ENCODE measurements around the gene CFAP61. TPM values are rescaled to one million over a fixed set of nuclear protein-coding genes. Genes with fewer than 3 reads are reported as not detected.

The CFAP61 gene
- total and polyA plus RNA-seq, 7 donors: 8.3 to 59.4 (median 24.5) TPM

DNA sequence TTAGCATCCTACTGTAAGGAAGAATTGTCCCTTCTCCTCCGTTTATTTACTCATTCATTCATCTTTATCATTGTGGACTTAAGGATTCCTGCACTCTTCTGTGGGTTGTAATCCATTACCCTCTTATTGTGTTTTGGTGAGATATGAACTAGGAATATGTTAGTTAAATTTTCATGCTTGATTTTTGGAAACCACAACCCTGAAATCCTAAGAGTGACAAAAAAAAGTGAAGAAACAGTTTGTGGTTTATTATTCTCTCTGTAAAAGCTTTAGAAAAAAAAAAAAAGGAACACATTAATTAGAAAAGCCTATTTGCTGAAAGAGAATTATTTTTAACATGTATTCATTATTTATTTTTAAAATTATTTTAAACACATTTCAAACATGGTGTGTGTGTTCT is 278.8 kb downstream of the CFAP61 start:
- no peaks in the 10 kb centered on the region for H3K4me1 ChIP-seq
- no peak overlapping the region for H3K4me3 ChIP-seq
- H3K27ac ChIP-seq: no peak overlapping the region
- WGBS, 3 donors: 65 to 75% (median 71%) methylated on average over 1 of the region's 1 CpG
- intact Hi-C loops (cut with DNase I): no loop called here
- no peak for DNase-seq
- TF ChIP-seq, protein P1, sequence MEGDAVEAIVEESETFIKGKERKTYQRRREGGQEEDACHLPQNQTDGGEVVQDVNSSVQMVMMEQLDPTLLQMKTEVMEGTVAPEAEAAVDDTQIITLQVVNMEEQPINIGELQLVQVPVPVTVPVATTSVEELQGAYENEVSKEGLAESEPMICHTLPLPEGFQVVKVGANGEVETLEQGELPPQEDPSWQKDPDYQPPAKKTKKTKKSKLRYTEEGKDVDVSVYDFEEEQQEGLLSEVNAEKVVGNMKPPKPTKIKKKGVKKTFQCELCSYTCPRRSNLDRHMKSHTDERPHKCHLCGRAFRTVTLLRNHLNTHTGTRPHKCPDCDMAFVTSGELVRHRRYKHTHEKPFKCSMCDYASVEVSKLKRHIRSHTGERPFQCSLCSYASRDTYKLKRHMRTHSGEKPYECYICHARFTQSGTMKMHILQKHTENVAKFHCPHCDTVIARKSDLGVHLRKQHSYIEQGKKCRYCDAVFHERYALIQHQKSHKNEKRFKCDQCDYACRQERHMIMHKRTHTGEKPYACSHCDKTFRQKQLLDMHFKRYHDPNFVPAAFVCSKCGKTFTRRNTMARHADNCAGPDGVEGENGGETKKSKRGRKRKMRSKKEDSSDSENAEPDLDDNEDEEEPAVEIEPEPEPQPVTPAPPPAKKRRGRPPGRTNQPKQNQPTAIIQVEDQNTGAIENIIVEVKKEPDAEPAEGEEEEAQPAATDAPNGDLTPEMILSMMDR (IDR thresholded peaks at IDR 0.05): no peak
- H3K27me3 ChIP-seq (ENCODE audit: insufficient read depth in 3 of 3, low read length in 2 of 3): no peaks in the 10 kb centered on the region
- no peaks in the 10 kb centered on the region for H3K9me3 ChIP-seq
- ATAC-seq: no peak
- H3K36me3 ChIP-seq (ENCODE audit: insufficient read depth in 1 of 2, low read depth in 1 of 2): no peaks in the 10 kb centered on the region

DNA sequence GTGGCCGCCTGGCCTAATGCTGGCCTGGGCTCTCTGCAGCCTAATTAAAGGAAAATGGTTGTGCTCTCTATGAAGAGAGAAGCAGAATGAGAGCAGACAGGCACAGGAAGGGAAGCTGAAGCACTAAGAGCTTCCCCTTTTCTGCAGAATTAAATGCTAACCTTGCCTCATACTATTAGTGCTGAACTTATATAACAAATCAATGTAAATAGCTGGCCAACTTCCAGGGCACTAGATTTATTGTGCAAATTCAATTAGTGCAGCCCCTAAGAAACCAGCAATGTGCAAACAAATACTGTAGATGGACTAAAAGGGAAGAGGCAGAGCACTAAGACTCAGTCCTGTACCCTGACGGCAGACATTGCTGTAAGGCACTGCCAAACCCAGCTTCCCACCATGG is 279.5 kb downstream of the CFAP61 start:
- WGBS, 3 donors: 81 to 100% (median 87%) methylated on average over 2 of the region's 2 CpGs
- no peak overlapping the region for H3K27ac ChIP-seq
- no peaks in the 10 kb centered on the region for H3K9me3 ChIP-seq
- TF ChIP-seq, protein P1 (IDR thresholded peaks at IDR 0.05): no peak
- intact Hi-C loops (cut with DNase I): no loop called here
- no peaks in the 10 kb centered on the region for H3K36me3 ChIP-seq (ENCODE audit: insufficient read depth in 1 of 2, low read depth in 1 of 2)
- no peak overlapping the region for H3K4me3 ChIP-seq
- no peak for ATAC-seq
- no peak for DNase-seq
- H3K27me3 ChIP-seq (ENCODE audit: insufficient read depth in 3 of 3, low read length in 2 of 3): no peaks in the 10 kb centered on the region
- H3K4me1 ChIP-seq: no peaks in the 10 kb centered on the region

DNA sequence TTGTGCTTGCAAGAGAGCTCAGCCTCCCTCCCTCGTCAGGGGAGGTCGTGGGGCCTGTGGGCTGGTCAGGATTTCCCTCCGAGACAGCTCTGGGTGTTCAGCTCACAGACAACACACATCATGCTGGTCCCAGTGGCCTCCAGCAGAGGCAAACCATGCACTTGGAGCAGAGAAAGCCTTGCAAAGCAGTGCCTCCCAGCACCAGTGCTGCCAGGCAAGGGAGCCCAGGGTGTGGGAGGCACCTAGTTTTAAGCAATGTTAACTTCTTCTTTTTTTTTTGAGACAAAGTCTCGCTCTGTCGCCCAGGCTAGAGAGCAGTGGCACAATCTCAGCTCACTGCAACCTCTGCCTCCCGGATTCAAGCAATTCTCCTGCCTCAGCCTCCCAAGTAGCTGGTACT is 281.5 kb downstream of the CFAP61 start:
- DNase-seq: no peak
- Histone ChIP-seq H3K4me1 (no peaks in the 10 kb centered on the region), H3K36me3 (ENCODE audit: insufficient read depth in 1 of 2, low read depth in 1 of 2) (no peaks in the 10 kb centered on the region), H3K27me3 (ENCODE audit: insufficient read depth in 3 of 3, low read length in 2 of 3) (no peaks in the 10 kb centered on the region), H3K27ac (no peak overlapping the region), H3K9me3 (no peaks in the 10 kb centered on the region), H3K4me3 (no peak overlapping the region)
- no peak for ATAC-seq
- intact Hi-C loops (cut with DNase I): no loop called here
- TF ChIP-seq, protein P1 (IDR thresholded peaks at IDR 0.05): no peak
- WGBS, 3 donors: 74 to 82% (median 82%) methylated on average over 6 of the region's 6 CpGs

DNA sequence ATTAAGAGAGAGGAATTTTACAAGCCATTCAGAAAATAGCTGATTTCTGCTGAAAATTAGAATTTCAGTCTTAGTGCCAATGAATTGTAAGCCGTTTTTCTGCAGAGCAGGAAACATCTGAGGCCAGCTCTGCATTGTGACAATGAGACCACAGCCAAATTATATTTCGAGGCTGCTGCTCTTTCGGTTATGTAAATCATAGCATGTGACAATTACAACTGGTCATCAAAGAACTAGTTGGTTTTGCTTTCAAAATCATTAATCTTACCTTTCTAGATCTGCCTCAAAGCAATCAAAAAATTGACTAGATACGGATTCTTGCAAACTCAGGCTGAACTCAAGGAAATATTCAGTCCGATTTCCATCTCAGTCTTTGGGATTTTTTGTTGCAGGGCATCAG is 282.2 kb downstream of the CFAP61 start:
- intact Hi-C loops (cut with DNase I): no loop called here
- TF ChIP-seq, protein P1 (IDR thresholded peaks at IDR 0.05): no peak
- 53 to 56% (median 55%) methylated on average over 5 of the region's 5 CpGs for WGBS, 3 donors

DNA sequence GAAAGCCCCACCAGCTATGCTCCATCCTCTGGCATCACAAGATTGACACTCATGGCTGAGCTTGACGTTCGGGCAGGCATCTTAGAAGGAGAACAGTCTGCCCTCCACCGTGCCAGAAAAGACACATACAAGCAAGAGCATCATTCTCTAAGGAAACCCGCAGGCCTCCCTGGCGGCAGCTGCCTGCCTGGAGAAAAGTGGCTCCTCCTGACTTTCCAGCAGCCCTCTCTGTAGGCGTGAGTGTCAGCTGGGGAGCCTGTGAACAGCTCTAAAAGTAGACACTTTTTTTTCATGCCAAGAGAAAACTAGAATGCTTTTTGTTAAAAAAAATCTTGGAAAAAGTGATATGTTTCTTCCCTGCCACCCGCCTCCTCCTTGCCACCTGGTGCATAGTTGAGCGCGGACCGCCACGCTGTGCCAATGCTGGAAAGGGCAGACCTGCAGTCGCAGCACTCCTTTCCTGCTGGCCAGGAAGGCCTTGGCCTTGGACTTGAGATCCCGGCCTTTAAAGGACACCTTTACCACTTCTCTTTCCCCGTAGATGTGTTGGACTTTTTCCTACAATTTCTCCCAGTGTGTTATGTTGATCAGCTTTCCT is 285.9 kb downstream of the CFAP61 start:
- Histone ChIP-seq H3K27me3 (ENCODE audit: insufficient read depth in 3 of 3, low read length in 2 of 3) (no peaks in the 10 kb centered on the region), H3K4me3 (no peak overlapping the region), H3K9me3 (no peaks in the 10 kb centered on the region), H3K4me1 (no peaks in the 10 kb centered on the region), H3K27ac (no peak overlapping the region), H3K36me3 (ENCODE audit: insufficient read depth in 1 of 2, low read depth in 1 of 2) (no peaks in the 10 kb centered on the region)
- DNase-seq (no peak), ATAC-seq (no peak)
- intact Hi-C loops (cut with DNase I): no loop called here
- TF ChIP-seq, protein P1 (IDR thresholded peaks at IDR 0.05): no peak
- 79 to 86% (median 83%) methylated on average over 14 of the region's 14 CpGs for WGBS, 3 donors

More for the DNA sequence above, 282.2 kb downstream of the CFAP61 start:
- no peak for ATAC-seq
- no peaks in the 10 kb centered on the region for H3K9me3 ChIP-seq
- H3K36me3 ChIP-seq (ENCODE audit: insufficient read depth in 1 of 2, low read depth in 1 of 2): no peaks in the 10 kb centered on the region
- H3K4me1 ChIP-seq: no peaks in the 10 kb centered on the region
- H3K27ac ChIP-seq: no peak overlapping the region
- DNase-seq: no peak
- no peak overlapping the region for H3K4me3 ChIP-seq
- H3K27me3 ChIP-seq (ENCODE audit: insufficient read depth in 3 of 3, low read length in 2 of 3): no peaks in the 10 kb centered on the region

All from psoas muscle (tissue), 8 donors.